Measurements from ENCODE around the gene MAN1C1. TPM values are rescaled to one million over a fixed set of nuclear protein-coding genes. Genes with fewer than 3 reads are reported as not detected.
"Not testable (repeated sequence)": the region's sequence is repeated elsewhere in the genome, so short reads cannot be mapped to it uniquely, and the experiment has no call there.

MAN1C1 gene
- total and polyA plus RNA-seq, 2 donors from 2014 or later: 31.7 to 65.5 TPM

- no peaks in the 10 kb centered on the region for H3K27me3 ChIP-seq (ENCODE audit: control insufficient read depth, insufficient read depth, low read length)
- H3K27ac ChIP-seq (ENCODE audit: low read depth in 2 of 2, low read length in 2 of 2): no peak overlapping the region
- H3K9me3 ChIP-seq (ENCODE audit: control insufficient read depth in 2 of 3, insufficient read depth in 1 of 3, low read length in 3 of 3): no peaks in the 10 kb centered on the region
- FAIRE-seq: no peak
- no peaks in the 10 kb centered on the region for H3K4me1 ChIP-seq (ENCODE audit: control insufficient read depth in 2 of 3, insufficient read depth in 2 of 3, low read depth in 1 of 3, low read length in 3 of 3)
- H3K9ac ChIP-seq (ENCODE audit: low read length in 3 of 3): no peak overlapping the region
- TF ChIP-seq CTCF (IDR thresholded peaks at IDR 0.05; ENCODE audit: borderline replicate concordance, extremely low read depth, insufficient read depth): no peak
- no peak overlapping the region for H3K4me3 ChIP-seq (ENCODE audit: low read length in 3 of 3)
- intact Hi-C loops (cut with DNase I): no loop called here
- H3K36me3 ChIP-seq (ENCODE audit: control insufficient read depth in 2 of 3, insufficient read depth in 3 of 3, low read length in 3 of 3): no peaks in the 10 kb centered on the region
- DNase-seq: no peak
Observed at GRCh38 chr1:25598879-25599278, 17.7 kb upstream of the MAN1C1 start.

- Histone ChIP-seq H3K9ac (ENCODE audit: low read length in 3 of 3) (no peak overlapping the region), H3K9me3 (ENCODE audit: control insufficient read depth in 2 of 3, insufficient read depth in 1 of 3, low read length in 3 of 3) (no peaks in the 10 kb centered on the region), H3K36me3 (ENCODE audit: control insufficient read depth in 2 of 3, insufficient read depth in 3 of 3, low read length in 3 of 3) (no peaks in the 10 kb centered on the region), H3K27ac (ENCODE audit: low read depth in 2 of 2, low read length in 2 of 2) (no peak overlapping the region), H3K4me1 (ENCODE audit: control insufficient read depth in 2 of 3, insufficient read depth in 2 of 3, low read depth in 1 of 3, low read length in 3 of 3) (no peaks in the 10 kb centered on the region), H3K4me3 (ENCODE audit: low read length in 3 of 3) (no peak overlapping the region), H3K27me3 (ENCODE audit: control insufficient read depth, insufficient read depth, low read length) (no peaks in the 10 kb centered on the region)
- no peak for FAIRE-seq
- TF ChIP-seq CTCF (IDR thresholded peaks at IDR 0.05; ENCODE audit: borderline replicate concordance, extremely low read depth, insufficient read depth): no peak
- no peak for DNase-seq
- intact Hi-C loops (cut with DNase I): no loop called here
Observed at GRCh38 chr1:25599969-25600610, 16.5 kb upstream of the MAN1C1 start.

GRCh38 chr1:25600971-25601699 lies 15.5 kb upstream of the MAN1C1 start:
- H3K4me1 ChIP-seq (ENCODE audit: control insufficient read depth in 2 of 3, insufficient read depth in 2 of 3, low read depth in 1 of 3, low read length in 3 of 3); H3K36me3 ChIP-seq (ENCODE audit: control insufficient read depth in 2 of 3, insufficient read depth in 3 of 3, low read length in 3 of 3); H3K9ac ChIP-seq (ENCODE audit: low read length in 3 of 3); H3K27me3 ChIP-seq (ENCODE audit: control insufficient read depth, insufficient read depth, low read length); DNase-seq; H3K4me3 ChIP-seq (ENCODE audit: low read length in 3 of 3); H3K9me3 ChIP-seq (ENCODE audit: control insufficient read depth in 2 of 3, insufficient read depth in 1 of 3, low read length in 3 of 3); intact Hi-C loops (cut with DNase I); FAIRE-seq; H3K27ac ChIP-seq (ENCODE audit: low read depth in 2 of 2, low read length in 2 of 2): not testable (repeated sequence)

GRCh38 chr1:25603779-25604538 lies 12.6 kb upstream of the MAN1C1 start:
- H3K4me1 ChIP-seq (ENCODE audit: control insufficient read depth in 2 of 3, insufficient read depth in 2 of 3, low read depth in 1 of 3, low read length in 3 of 3); FAIRE-seq; H3K36me3 ChIP-seq (ENCODE audit: control insufficient read depth in 2 of 3, insufficient read depth in 3 of 3, low read length in 3 of 3); H3K9ac ChIP-seq (ENCODE audit: low read length in 3 of 3); DNase-seq; H3K27ac ChIP-seq (ENCODE audit: low read depth in 2 of 2, low read length in 2 of 2); H3K9me3 ChIP-seq (ENCODE audit: control insufficient read depth in 2 of 3, insufficient read depth in 1 of 3, low read length in 3 of 3); H3K4me3 ChIP-seq (ENCODE audit: low read length in 3 of 3); H3K27me3 ChIP-seq (ENCODE audit: control insufficient read depth, insufficient read depth, low read length); intact Hi-C loops (cut with DNase I): not testable (repeated sequence)

Data from kidney (tissue), 14 donors.